ENCODE data around the gene BMPR1A. TPM values are rescaled to one million over a fixed set of nuclear protein-coding genes. Genes with fewer than 3 reads are reported as not detected.

The BMPR1A gene
- total RNA-seq, 1 experiment from 2014 or later = 42.6 TPM

DNA sequence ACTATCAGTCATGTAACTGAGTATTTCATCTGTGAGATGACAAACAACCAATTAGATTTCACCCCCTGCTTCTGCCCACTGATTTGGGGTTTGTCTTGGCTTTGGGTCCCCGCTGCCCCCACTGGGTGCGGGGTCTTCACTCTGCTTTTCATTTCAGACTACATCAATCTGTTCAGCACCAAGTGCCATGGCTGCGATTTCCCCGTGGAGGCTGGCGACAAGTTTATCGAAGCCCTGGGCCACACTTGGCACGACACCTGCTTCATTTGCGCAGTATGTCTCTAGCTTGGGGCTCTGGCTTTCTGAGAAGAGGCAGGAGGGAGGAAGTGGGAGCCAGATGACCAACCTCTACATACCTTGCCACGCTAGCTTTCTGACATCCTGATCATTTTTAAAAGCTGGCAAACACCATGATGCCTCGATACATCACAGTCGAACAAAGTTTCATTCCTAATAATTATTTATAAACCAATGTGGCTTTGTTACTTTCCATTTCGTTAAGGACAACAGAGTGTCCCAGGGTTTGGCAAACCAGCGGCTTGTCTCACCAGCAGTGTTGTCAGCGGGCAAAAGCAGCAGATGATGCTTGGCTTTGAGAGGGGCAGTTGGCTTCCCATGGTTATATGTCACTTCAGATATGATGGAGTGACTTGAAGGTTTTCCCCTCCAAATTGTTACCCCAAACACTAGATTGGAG, 30.3 kb upstream of the BMPR1A start:
- no TSS peak for BruUV-seq (replicated peaks)
- intact Hi-C loops (cut with micrococcal nuclease) = no loop called here
- Histone ChIP-seq H3K4me1 (ENCODE audit: control insufficient read depth in 1 of 2, insufficient read depth in 2 of 2, low read length in 2 of 2) (no peaks in the 10 kb centered on the region), H3K36me3 (ENCODE audit: control insufficient read depth in 1 of 2, insufficient read depth in 2 of 2, low read length in 2 of 2) (no peaks in the 10 kb centered on the region), H3K9ac (ENCODE audit: low read length) (no peak overlapping the region), H3K4me2 (ENCODE audit: low read length) (no peak overlapping the region), H3K9me2 (ENCODE audit: insufficient read depth) (no peaks in the 10 kb centered on the region), H4K20me1 (ENCODE audit: insufficient read depth) (no peaks in the 10 kb centered on the region), H3K27me3 (ENCODE audit: insufficient read depth, low read length) (no peaks in the 10 kb centered on the region), H3K9me3 (ENCODE audit: control insufficient read depth in 1 of 2, insufficient read depth in 1 of 2, low read depth in 1 of 2, low read length in 2 of 2) (no peaks in the 10 kb centered on the region), H3K27ac (ENCODE audit: low read depth, low read length) (no peak overlapping the region), H3K4me3 (replicated peaks in 1 of 2; ENCODE audit: low read depth in 1 of 2, low read length in 2 of 2) (no peak overlapping the region), H3K79me2 (ENCODE audit: insufficient read depth, low read length) (no peaks in the 10 kb centered on the region), H2AFZ (ENCODE audit: low read depth, low read length, poor library complexity, severe bottlenecking) (no peak overlapping the region)
- ChIA-PET POLR2A (no interaction called here), CTCF (no interaction called here), RAD21 (ENCODE audit: low non-redundant PET in 1 of 2, low total read pairs in 2 of 2, uncharacterized antibody in 2 of 2, unreplicated experiment in 2 of 2) (no interaction called here)
- no peak for ATAC-seq
- TF ChIP-seq ATF3 (IDR thresholded peaks at IDR 0.05) (no peak), FOSL1 (IDR thresholded peaks at IDR 0.05; ENCODE audit: low read depth) (no peak), SP1 (IDR thresholded peaks at IDR 0.05; ENCODE audit: low read depth) (no peak), YY1 (IDR thresholded peaks at IDR 0.05; ENCODE audit: extremely low read depth, insufficient replicate concordance, low read depth, low read length) (no peak), RAD21 (IDR thresholded peaks at IDR 0.05; ENCODE audit: low read depth) (no peak), ZBTB33 (IDR thresholded peaks at IDR 0.05; ENCODE audit: extremely low read depth, insufficient replicate concordance, low read length) (no peak), MAX (IDR thresholded peaks at IDR 0.05) (no peak), CEBPB (IDR thresholded peaks at IDR 0.05; ENCODE audit: low read depth) (no peak), EGR1 (IDR thresholded peaks at IDR 0.05; ENCODE audit: low read depth) (no peak), TCF7L2 (IDR thresholded peaks at IDR 0.05; ENCODE audit: borderline replicate concordance, extremely low read depth, insufficient read depth, insufficient read length) (no peak)
- no peak for DNase-seq (ENCODE audit: low read depth, low spot score)
